Measurements from ENCODE around the gene UQCRC2.

DNA sequence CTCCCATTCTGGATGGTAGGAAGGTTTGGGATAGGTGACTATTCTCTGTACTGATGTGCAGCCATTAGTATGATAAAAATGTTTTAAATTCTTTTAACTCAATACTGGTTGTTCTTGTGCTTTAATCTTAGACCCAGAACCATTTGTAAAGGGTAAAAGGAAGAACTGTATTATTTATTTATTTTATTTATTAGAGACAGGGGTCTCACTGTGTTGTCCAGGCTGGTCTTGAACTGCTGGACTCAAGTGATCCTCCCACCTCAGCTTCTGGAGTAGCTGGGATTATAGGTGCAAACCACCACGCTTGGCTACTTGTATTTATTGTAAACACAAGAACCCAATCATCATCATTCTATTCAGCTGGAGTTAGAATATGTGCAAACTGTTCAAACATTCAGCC is 52.6 kb downstream of the UQCRC2 start:
- TF ChIP-seq, protein P1, sequence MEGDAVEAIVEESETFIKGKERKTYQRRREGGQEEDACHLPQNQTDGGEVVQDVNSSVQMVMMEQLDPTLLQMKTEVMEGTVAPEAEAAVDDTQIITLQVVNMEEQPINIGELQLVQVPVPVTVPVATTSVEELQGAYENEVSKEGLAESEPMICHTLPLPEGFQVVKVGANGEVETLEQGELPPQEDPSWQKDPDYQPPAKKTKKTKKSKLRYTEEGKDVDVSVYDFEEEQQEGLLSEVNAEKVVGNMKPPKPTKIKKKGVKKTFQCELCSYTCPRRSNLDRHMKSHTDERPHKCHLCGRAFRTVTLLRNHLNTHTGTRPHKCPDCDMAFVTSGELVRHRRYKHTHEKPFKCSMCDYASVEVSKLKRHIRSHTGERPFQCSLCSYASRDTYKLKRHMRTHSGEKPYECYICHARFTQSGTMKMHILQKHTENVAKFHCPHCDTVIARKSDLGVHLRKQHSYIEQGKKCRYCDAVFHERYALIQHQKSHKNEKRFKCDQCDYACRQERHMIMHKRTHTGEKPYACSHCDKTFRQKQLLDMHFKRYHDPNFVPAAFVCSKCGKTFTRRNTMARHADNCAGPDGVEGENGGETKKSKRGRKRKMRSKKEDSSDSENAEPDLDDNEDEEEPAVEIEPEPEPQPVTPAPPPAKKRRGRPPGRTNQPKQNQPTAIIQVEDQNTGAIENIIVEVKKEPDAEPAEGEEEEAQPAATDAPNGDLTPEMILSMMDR (IDR thresholded peaks at IDR 0.05) = no peak
- no peak for TF ChIP-seq POLR2A (IDR thresholded peaks at IDR 0.05)
